Keratinocyte (primary cell): ENCODE results near the gene C10orf95. TPM values are rescaled to one million over a fixed set of nuclear protein-coding genes. Genes with fewer than 3 reads are reported as not detected.

Source experiments
- DNase-seq: peaks from one replicate; pipeline ENCODE4 v3.0.0-alpha.2; 2011; ENCODE audit warnings: low read depth, missing footprints, low spot score
- FAIRE-seq: peaks from 2 replicates; lab custom pipeline; 2011; peaks lifted over from hg19 to GRCh38; lab: Jason Lieb, UNC
- H2AFZ ChIP-seq: 2 replicates; pipeline ENCODE4 v1.6.0; 2012; ENCODE audit warnings: low read length, control low read depth, inconsistent platforms; ENCODE audit not compliant: control insufficient read depth
- H3K27ac ChIP-seq: 2 replicates; pipeline ENCODE4 v1.5.1; 2011; ENCODE audit warnings: low read length; ENCODE audit not compliant: control insufficient read depth, insufficient read depth
- H3K27me3 ChIP-seq: 3 replicates; pipeline ENCODE4 v1.6.0; 2011; ENCODE audit warnings: low read length; ENCODE audit not compliant: control insufficient read depth, insufficient read depth; ENCODE audit errors: extremely low read depth
- H3K36me3 ChIP-seq, 2 experiments: 2 replicates in 1 of 2; 3 replicates in 1 of 2; pipeline ENCODE4 v1.5.1; 2011; ENCODE audit warnings: low read length in 2 of 2, mild to moderate bottlenecking in 1 of 2; ENCODE audit not compliant: control insufficient read depth in 2 of 2, insufficient read depth in 2 of 2; ENCODE audit errors: extremely low read depth in 1 of 2
- H3K4me1 ChIP-seq: 3 replicates; pipeline ENCODE4 v1.5.1; 2011; ENCODE audit warnings: low read length; ENCODE audit not compliant: control insufficient read depth, insufficient read depth; ENCODE audit errors: extremely low read depth
- H3K4me2 ChIP-seq: 3 replicates; pipeline ENCODE4 v1.6.0; 2011; ENCODE audit warnings: low read depth, low read length; ENCODE audit not compliant: control insufficient read depth, insufficient read depth; ENCODE audit errors: extremely low read depth
- H3K4me3 ChIP-seq, 3 experiments: fragments of 200-600 bp in 1 of 3; sonication (generic) in 1 of 3; 2 replicates in 2 of 3; 3 replicates in 1 of 3; pipeline ENCODE4 v1.5.1; 2011 to 2016; ENCODE audit warnings: low read length in 3 of 3, mild to moderate bottlenecking in 3 of 3, control low read depth in 2 of 3, inconsistent platforms in 1 of 3, low read depth in 1 of 3, mixed read lengths in 1 of 3, mixed run types in 1 of 3, moderate library complexity in 1 of 3; ENCODE audit not compliant: control insufficient read depth in 2 of 3, insufficient read depth in 2 of 3; ENCODE audit errors: extremely low read depth in 1 of 3
- H3K79me2 ChIP-seq: 2 replicates; pipeline ENCODE4 v1.6.0; 2012; ENCODE audit warnings: low read length; ENCODE audit not compliant: control insufficient read depth, insufficient read depth
- H3K9ac ChIP-seq: 3 replicates; pipeline ENCODE4 v1.6.0; 2011; ENCODE audit warnings: low read length; ENCODE audit not compliant: control insufficient read depth, insufficient read depth; ENCODE audit errors: extremely low read depth
- H3K9me1 ChIP-seq: 3 replicates; pipeline ENCODE4 v1.6.0; 2011; ENCODE audit warnings: low read length; ENCODE audit not compliant: control insufficient read depth, insufficient read depth; ENCODE audit errors: extremely low read depth
- H3K9me3 ChIP-seq: 2 replicates; pipeline ENCODE4 v1.5.1; 2012; ENCODE audit warnings: low read depth, low read length; ENCODE audit not compliant: control insufficient read depth
- H4K20me1 ChIP-seq: 3 replicates; pipeline ENCODE4 v1.6.0; 2011; ENCODE audit warnings: low read length; ENCODE audit not compliant: control insufficient read depth, insufficient read depth; ENCODE audit errors: extremely low read depth
- CTCF ChIP-seq, 3 experiments: IDR thresholded peaks in 1 of 3; conservative IDR thresholded peaks in 1 of 3; optimal IDR thresholded peaks in 1 of 3; 2 replicates in 2 of 3; 3 replicates in 1 of 3; pipeline versions ENCODE3 to v1.5.1; 2011; ENCODE audit warnings: low read length in 3 of 3, mild to moderate bottlenecking in 3 of 3, moderate library complexity in 2 of 3, control low read depth in 1 of 3, inconsistent platforms in 1 of 3; ENCODE audit not compliant: insufficient read depth in 2 of 3; ENCODE audit errors: extremely low read depth in 1 of 3
- EZH2 ChIP-seq: IDR thresholded peaks from one replicate; pipeline ENCODE4 v1.6.1; 2012; ENCODE audit warnings: inconsistent platforms, mild to moderate bottlenecking, low read length, moderate library complexity
- dilution Hi-C: fragments of 300-500 bp; cut with MboI; formaldehyde crosslinking; loops from one replicate; pipeline ENCODE4 v1.7.0; 2020; ENCODE audit warnings: low sequenced_read_pairs; ENCODE audit not compliant: extremely low pct_ligation_motif_present
- polyA plus RNA-seq, 5 experiments: library from polyadenylated mRNA; depleted of rRNA in 3 of 5; stranded (reverse) in 3 of 5; stranded (forward) in 1 of 5; unstranded in 1 of 5; fragments of >200 nt; gene quantifications; 1 replicate in 1 of 5; 2 replicates in 3 of 5; 3 replicates in 1 of 5; pipeline versions ENCODE4 v1.2.1 to v1.2.3, GENCODE V29; 2011 to 2012; ENCODE audit warnings: missing spikeins in 2 of 5, low read depth in 1 of 5, low replicate concordance in 1 of 5

C10orf95 gene
- polyA plus RNA-seq, 1 donor (not counting 4 experiments of a cell fraction or from before 2014, with no cell fraction given), result 0.63 TPM

GRCh38 chr10:102401735-102402511, 49.4 kb downstream of the C10orf95 start:
- Histone ChIP-seq H2AFZ (no peak overlapping the region), H3K4me3 (no peak overlapping the region), H4K20me1 (peaks cover 3% of the 10 kb centered on the region), H3K9me1 (no peaks in the 10 kb centered on the region), H3K27ac (peak overlapping the region; percentile 26), H3K27me3 (no peaks in the 10 kb centered on the region), H3K9me3 (no peaks in the 10 kb centered on the region), H3K36me3 (peaks cover 20 to 25% of the 10 kb centered on the region in 2 experiments), H3K4me1 (peaks cover 22% of the 10 kb centered on the region), H3K9ac (peak overlapping the region; percentile 33), H3K4me2 (peak overlapping the region; percentile 58), H3K79me2 (no peaks in the 10 kb centered on the region)
- TF ChIP-seq CTCF (optimal IDR thresholded peaks at IDR 0.05 in 1 of 3, IDR thresholded peaks at IDR 0.05 in 1 of 3, conservative IDR thresholded peaks at IDR 0.05 in 1 of 3; ENCODE audit: extremely low read depth in 1 of 3, insufficient read depth in 2 of 3, low read length in 3 of 3) (peak in 1 of 3 experiments; percentile 9), EZH2 (no peak)
- peak; percentile 87 for FAIRE-seq
- peak; percentile 83 for DNase-seq
- dilution Hi-C loops, result no loop called here

GRCh38 chr10:102401342-102401654, 50.0 kb downstream of the C10orf95 start:
- Histone ChIP-seq H3K79me2 (peaks cover 5% of the 10 kb centered on the region), H2AFZ (no peak overlapping the region), H3K4me2 (peak overlapping the region; percentile 58), H3K27me3 (no peaks in the 10 kb centered on the region), H3K9me3 (no peaks in the 10 kb centered on the region), H3K4me3 (no peak overlapping the region), H4K20me1 (peaks cover 3% of the 10 kb centered on the region), H3K4me1 (peaks cover 28% of the 10 kb centered on the region), H3K27ac (peak overlapping the region; percentile 26), H3K9me1 (no peaks in the 10 kb centered on the region), H3K36me3 (peaks cover 20 to 27% of the 10 kb centered on the region in 2 experiments), H3K9ac (peak overlapping the region; percentile 33)
- dilution Hi-C loops, result no loop called here
- no peak for TF ChIP-seq EZH2
- no peak for TF ChIP-seq CTCF (optimal IDR thresholded peaks at IDR 0.05 in 1 of 3, IDR thresholded peaks at IDR 0.05 in 1 of 3, conservative IDR thresholded peaks at IDR 0.05 in 1 of 3; ENCODE audit: extremely low read depth in 1 of 3, insufficient read depth in 2 of 3, low read length in 3 of 3)
- FAIRE-seq (no peak), DNase-seq (no peak)
